Fibroblast of skin of right quadriceps (primary cell): ENCODE data around the gene NOCT.
"Not testable (repeated sequence)": the region's sequence is repeated elsewhere in the genome, so short reads cannot be mapped to it uniquely, and the experiment has no call there.

Experiments
- DNase-seq: peaks from one replicate; pipeline ENCODE4 v3.0.0-alpha.2; 2013

Gene NOCT

DNA sequence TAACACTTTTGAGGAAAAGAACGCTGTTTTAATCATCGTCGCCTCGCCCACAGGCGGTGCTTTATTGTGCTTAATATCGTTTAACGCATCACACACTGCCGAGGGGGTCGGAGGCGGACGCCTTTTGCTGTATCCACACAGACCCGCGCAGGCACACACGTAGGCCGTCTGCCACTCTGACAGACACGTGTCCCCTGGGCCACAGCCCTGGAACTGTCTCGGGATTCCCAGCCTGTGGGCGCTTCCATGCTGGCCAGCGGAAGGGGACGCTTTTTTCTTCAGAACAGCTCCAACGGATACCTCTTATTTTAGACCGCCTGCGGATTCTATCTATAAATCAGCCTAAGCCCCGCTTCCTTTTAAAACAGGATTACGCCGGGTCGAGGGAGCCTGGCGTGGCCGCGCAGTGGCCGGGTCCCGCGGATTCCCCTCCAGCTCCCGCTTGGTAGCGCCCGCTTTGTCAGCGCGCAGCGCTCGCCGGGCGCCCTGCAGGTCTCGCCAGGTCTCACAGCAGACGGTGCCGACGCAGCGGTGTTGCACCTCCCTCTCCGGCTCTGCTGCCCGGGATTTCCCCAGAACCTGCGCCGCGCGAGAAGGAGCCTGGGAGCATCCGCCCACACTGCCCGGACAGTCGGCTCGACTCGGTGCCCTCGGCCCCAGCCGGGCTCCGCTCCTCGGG, at the start of gene NOCT:
TSS of gene NOCT (plus strand) at position 513 of the 679 bp plus-strand sequence. CDS start 201 bp downstream, outside the sequence.
- peak; percentile 92 for DNase-seq

GRCh38 chr4:138967313-138967712, 48.3 kb upstream of the NOCT start:
- DNase-seq: no peak

- no peak for DNase-seq
These were observed 42.4 kb upstream of the NOCT start for GRCh38 chr4:138972956-138973801.

DNA sequence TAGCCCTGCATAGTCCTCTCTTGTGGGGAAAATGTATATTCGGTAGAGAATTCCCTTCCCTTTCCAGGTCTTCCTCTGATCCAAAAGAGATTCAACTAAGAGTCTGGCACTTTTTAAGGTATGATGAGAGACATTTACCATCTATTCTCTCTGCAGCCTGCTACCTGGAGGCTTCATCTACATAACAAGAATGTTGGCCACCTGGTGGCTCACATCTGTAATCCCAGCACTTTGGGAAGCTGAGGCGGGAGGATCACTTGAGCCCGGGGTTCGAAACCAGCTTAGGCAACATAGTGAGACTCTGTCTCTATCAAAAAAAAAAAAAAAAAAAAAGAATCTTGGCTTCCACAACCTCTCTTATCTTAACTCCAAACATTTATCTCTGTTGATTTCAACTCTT, 40.4 kb upstream of the NOCT start:
- DNase-seq: no peak

GRCh38 chr4:138976526-138976925, 39.1 kb upstream of the NOCT start:
- DNase-seq: no peak

GRCh38 chr4:138977524-138977923, 38.1 kb upstream of the NOCT start:
- DNase-seq: no peak

- no peak for DNase-seq
These were observed 37.5 kb upstream of the NOCT start for GRCh38 chr4:138978028-138978585.

- DNase-seq: no peak
These were observed 37.0 kb upstream of the NOCT start for GRCh38 chr4:138978600-138978999.

DNA sequence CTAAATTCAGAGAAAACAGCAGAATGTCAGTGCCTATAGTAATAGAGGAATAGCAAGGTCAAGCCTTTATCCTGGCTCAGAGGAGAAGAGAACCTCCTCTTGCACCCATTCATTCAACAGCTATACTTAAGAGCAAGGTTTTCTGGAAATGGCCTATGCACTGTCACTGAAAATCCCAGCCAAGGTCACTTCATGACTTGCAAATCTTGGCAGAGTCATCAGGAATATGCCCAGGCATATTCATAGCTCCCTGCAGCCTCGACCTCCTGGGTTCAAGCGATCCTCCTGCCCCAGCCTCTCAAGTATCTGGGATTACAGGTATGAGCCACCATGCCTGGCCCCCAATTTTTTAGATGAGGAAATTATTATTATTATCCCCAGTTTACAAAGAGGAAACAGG, 35.8 kb upstream of the NOCT start:
- DNase-seq: no peak

- peak; percentile 20 for DNase-seq
These were observed 33.6 kb upstream of the NOCT start for GRCh38 chr4:138981930-138982390.

- DNase-seq: no peak
These were observed 32.8 kb upstream of the NOCT start for GRCh38 chr4:138982754-138983153.

GRCh38 chr4:138983690-138984089, 31.9 kb upstream of the NOCT start:
- DNase-seq: no peak

DNA sequence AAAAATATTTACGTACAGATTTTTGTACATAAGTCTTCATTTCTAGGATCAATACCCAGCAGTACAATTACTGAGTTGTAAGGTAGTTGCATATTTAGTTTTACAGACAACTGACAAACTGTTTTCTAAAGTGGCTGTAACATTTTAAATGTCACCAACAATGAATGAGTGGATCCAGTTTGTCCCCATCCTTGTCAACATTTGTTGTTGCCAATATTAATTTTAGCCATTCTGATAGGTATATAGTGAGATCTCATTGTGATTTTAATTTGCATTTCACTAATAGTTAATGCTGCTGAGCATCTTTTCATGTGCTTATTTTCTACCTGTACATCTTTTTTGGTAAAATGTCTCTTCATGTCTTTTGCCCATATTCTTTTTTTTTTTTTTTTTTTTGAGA, 30.9 kb upstream of the NOCT start:
- no peak for DNase-seq

DNA sequence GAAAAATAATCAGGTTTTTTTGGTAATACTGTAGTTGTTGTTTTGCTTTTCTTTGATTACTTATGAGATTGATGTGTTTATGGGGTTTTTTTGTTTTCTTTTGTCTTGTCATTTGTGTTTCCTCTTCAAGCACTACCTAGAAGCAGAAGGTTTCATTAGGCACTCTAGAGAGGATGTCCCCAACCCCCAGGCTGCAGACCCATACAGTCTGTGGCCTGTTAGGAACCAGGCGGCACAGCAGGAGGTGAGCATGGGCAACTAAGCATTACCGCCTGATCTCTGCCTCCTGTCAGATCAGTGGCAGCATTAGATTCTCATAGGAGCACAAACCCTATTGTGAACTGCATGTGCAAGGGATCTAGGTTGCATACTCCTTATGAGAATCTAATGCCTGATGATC, 22.9 kb upstream of the NOCT start:
- DNase-seq: no peak

DNA sequence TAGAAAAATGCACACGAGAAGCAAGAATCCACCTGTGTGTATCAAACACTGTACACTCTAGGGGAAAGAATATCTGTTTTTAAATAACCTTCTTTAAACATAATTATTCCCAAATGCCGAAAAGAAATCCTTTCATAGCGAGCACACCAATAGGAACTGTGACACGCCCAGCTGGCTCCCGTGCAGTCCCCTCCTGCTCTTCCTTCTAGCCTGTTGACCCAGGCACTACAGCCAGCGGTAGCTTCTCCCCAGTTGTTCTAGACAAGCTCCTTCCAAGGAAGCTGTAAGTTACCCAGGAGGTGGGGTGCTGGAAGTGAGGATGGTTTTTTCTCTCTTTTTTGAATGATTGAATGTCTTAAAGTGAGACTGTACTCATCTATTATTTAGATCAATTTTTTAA, 19.5 kb upstream of the NOCT start:
- no peak for DNase-seq

GRCh38 chr4:138999666-139000065, 15.9 kb upstream of the NOCT start:
- DNase-seq: no peak

DNA sequence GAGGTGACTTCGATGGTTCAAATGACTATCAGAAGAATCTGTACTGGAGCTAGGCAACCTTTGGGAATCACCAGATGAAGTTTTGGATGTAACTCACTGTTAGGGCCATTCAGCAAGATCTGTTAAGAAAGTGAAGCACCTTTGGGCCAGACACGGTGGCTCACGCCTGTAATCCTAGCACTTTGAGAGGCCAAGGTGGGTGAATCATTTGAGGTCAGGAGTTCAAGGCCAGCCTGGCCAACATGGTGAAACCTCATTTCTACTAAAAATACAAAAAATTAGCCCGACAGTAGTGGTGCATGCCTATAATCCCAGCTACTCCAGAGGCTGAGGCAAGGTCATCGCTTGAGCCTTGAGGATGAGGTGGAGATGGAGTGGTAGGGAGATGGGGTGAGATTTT, 15.4 kb upstream of the NOCT start:
- DNase-seq: not testable (repeated sequence)

- not testable (repeated sequence) for DNase-seq
These were observed 14.2 kb upstream of the NOCT start for GRCh38 chr4:139001430-139001829.

DNA sequence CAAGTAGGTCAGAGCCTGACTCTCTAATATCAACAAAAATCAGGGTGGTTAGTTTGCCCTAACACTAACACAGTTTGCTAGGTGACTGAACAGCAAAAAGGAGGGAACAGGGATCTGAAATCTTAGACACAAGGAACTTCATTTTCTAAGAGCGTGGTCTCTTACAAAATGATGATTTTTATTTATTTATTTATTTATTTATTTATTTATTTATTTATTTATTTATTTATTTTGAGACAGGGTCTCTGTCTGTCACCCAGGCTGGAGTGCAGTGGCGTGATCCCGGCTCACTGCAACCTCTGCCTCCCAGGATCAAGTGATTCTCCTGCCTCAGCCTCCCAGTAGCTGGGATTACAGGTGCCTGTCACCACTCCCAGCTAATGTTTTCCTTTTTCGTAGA, 11.9 kb upstream of the NOCT start:
- DNase-seq: not testable (repeated sequence)

- no peak for DNase-seq
These were observed 9.8 kb upstream of the NOCT start for GRCh38 chr4:139005774-139006173.

GRCh38 chr4:139007640-139008039, 7.9 kb upstream of the NOCT start:
- DNase-seq: no peak

GRCh38 chr4:139008278-139008677, 7.3 kb upstream of the NOCT start:
- DNase-seq: not testable (repeated sequence)

- no peak for DNase-seq
These were observed 5.9 kb upstream of the NOCT start for GRCh38 chr4:139009702-139010101.
